Pancreas (tissue), 10 donors: ENCODE data around the gene ERC1. TPM values are rescaled to one million over a fixed set of nuclear protein-coding genes. Genes with fewer than 3 reads are reported as not detected.

Experiments used
- ATAC-seq, 4 donors: fragments of 200-7000 bp; cut with Tn5 transposase; one replicate each; pipeline versions ENCODE4 v1.8.0 to v1.9.1; 2020; ENCODE audit warnings: mild to moderate bottlenecking in 4 of 4, moderate library complexity in 4 of 4
- DNase-seq, 6 donors: peaks; one replicate each; pipeline ENCODE4 v3.0.0-alpha.2; 2020
- FAIRE-seq: peaks from 2 replicates; lab custom pipeline; 2012; peaks lifted over from hg19 to GRCh38; lab: Jason Lieb, UNC
- H3K27ac ChIP-seq, 4 donors: fragments of 200-600 bp; sonication (generic); 1 replicate in 3 of 4; 2 replicates in 1 of 4; pipeline versions ENCODE4 v1.5.0 to v1.8.0; 2020
- H3K27me3 ChIP-seq, 4 donors: fragments of 200-600 bp; one replicate each; pipeline ENCODE4 v1.8.0; 2021
- H3K36me3 ChIP-seq, 3 donors: fragments of 200-600 bp; sonication (generic) in 1 of 3; one replicate each; pipeline versions ENCODE4 v1.5.0 to v1.8.0; 2020 to 2021
- H3K4me1 ChIP-seq, 3 donors: fragments of 200-600 bp; one replicate each; pipeline ENCODE4 v1.8.0; 2021
- H3K4me3 ChIP-seq, 4 donors: fragments of 200-600 bp; sonication (generic) in 2 of 4; one replicate each; pipeline versions ENCODE4 v1.5.0 to v1.8.0; 2020 to 2021
- H3K9me3 ChIP-seq, 4 donors: fragments of 200-600 bp; one replicate each; pipeline ENCODE4 v1.8.0; 2021
- WGBS, 2 donors: extraction: QIAGEN DNeasy Blood & Tissue Kit; methylation state at CpG; one replicate each; pipeline ENCODE4 v1.1.7; 2013; 5-methylcytosine and 5-hydroxymethylcytosine counted together
- intact Hi-C, 3 donors: fragments of 100-400 bp; cut with DNase I; formaldehyde crosslinking; loops; one replicate each; pipeline versions ENCODE4 v1.11.1 to v1.14.2; 2022
- polyA plus RNA-seq, 2 donors: library from polyadenylated mRNA; stranded (reverse); fragments of 200-250 nt; gene quantifications; one replicate each; pipeline ENCODE4 v1.2.3, GENCODE V29; 2013
- total RNA-seq, 6 donors: library from RNA; stranded (reverse); fragmentation: NEBNext Ultra II Directional in 4 of 6; extraction: Animal tissue kit (Norgen Biotek cat#: 25700) in 4 of 6; gene quantifications; one replicate each; pipeline versions ENCODE4 v1.2.1 to v1.2.4, GENCODE V29; 2021 to 2023
- TF ChIP-seq, protein P1 (sequence below), 4 donors: fragments of 200-600 bp; sonication (generic) in 3 of 4; IDR thresholded peaks; one replicate each; pipeline versions ENCODE4 v1.5.0 to v1.8.0; 2021; ENCODE audit warnings: antibody characterized with exemption in 4 of 4
- donor health status: healthy with polysubstance abuse.
- donor health status: DM: no; HTN: no; CAD: no; lungs with moderate emphysema.
- donor health status: DM: no; HTN: no; CAD: no.
- donor health status: control.
- donor health status: control.
- donor health status: Bipolar disorder and iron deficiency.
- donor health status: DM: yes; HTN: yes; CAD: no.
- donor health status: DM: no; HTN: no; CAD: no.
- donor health status: DM: no; HTN: no; CAD: no.
- donor health status: DM: yes; HTN: yes; CAD: no.

Gene ERC1
- total and polyA plus RNA-seq, 8 donors, result 4.1 to 41.4 (median 20.5) TPM

DNA sequence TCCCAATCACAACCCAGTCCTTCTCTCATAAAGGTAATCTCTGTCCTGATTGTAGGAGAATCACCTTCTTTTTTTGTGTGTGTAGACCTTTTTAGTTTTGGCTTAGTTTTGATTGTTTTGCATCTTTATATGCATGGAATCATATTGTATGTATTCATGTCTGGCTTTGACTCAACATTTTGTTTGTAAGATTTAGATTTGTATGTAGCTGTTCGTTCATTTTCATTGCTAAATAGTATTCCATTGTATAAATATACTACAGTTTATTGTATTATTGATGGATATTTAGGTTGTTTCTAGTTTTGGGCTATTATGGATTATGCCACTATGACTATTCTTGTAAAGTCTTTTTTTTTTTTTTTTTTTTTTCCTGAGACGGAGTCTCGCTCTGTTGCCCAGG is 10.5 kb downstream of the ERC1 start:
- Histone ChIP-seq H3K9me3 (no peaks in the 10 kb centered on the region), H3K27ac (no peak overlapping the region), H3K36me3 (no peaks in the 10 kb centered on the region), H3K27me3 (no peaks in the 10 kb centered on the region), H3K4me1 (no peaks in the 10 kb centered on the region), H3K4me3 (no peak overlapping the region)
- WGBS, 2 donors, result 96 to 99% methylated on average over 3 of the region's 3 CpGs
- intact Hi-C loops, result no loop called here
- FAIRE-seq, result no peak
- no peak for DNase-seq
- no peak for ATAC-seq
- TF ChIP-seq, protein P1, sequence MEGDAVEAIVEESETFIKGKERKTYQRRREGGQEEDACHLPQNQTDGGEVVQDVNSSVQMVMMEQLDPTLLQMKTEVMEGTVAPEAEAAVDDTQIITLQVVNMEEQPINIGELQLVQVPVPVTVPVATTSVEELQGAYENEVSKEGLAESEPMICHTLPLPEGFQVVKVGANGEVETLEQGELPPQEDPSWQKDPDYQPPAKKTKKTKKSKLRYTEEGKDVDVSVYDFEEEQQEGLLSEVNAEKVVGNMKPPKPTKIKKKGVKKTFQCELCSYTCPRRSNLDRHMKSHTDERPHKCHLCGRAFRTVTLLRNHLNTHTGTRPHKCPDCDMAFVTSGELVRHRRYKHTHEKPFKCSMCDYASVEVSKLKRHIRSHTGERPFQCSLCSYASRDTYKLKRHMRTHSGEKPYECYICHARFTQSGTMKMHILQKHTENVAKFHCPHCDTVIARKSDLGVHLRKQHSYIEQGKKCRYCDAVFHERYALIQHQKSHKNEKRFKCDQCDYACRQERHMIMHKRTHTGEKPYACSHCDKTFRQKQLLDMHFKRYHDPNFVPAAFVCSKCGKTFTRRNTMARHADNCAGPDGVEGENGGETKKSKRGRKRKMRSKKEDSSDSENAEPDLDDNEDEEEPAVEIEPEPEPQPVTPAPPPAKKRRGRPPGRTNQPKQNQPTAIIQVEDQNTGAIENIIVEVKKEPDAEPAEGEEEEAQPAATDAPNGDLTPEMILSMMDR (IDR thresholded peaks at IDR 0.05), result no peak

DNA sequence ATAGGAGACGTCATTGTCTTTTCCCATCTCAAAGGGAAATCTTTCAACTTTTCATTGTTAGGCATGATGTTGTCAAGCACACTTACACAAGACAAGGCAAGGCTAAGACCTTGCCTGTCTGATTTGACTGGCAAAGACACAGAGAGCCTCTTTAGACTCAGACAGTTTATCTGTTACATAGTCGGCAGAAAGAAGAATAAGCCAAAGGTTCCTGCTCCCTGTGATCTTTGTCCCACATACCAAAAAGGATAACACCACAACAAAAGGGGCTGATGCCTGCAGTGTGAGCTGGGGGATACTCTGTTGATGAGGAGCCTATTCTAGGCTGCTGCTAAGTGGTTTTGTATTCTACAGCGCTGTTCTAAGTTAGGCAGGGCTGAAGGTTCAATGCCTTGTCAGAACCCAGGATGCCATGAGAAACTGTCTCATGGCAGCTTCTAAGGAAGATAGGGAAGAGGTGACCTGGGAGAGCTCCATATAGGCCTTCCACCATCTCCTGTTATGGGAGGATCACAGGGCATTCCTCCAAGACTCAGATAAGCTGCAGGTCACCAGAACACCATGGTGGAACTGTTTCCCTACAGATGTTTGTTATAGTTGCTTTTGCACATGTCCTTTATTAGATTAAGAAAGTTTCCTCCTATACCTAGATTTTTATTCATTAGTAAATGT is 12.7 kb downstream of the ERC1 start:
- H3K4me1 ChIP-seq, result no peaks in the 10 kb centered on the region
- no peaks in the 10 kb centered on the region for H3K9me3 ChIP-seq
- H3K4me3 ChIP-seq, result no peak overlapping the region
- H3K27me3 ChIP-seq, result no peaks in the 10 kb centered on the region
- TF ChIP-seq, protein P1 (IDR thresholded peaks at IDR 0.05), result no peak
- 55 to 60% methylated on average over 3 of the region's 3 CpGs for WGBS, 2 donors
- intact Hi-C loops, result no loop called here
- ATAC-seq (no peak), FAIRE-seq (no peak), DNase-seq (no peak)
- H3K27ac ChIP-seq, result no peak overlapping the region
- H3K36me3 ChIP-seq, result no peaks in the 10 kb centered on the region

- no peak for DNase-seq
- TF ChIP-seq, protein P1 (IDR thresholded peaks at IDR 0.05), result no peak
- Histone ChIP-seq H3K27me3 (no peaks in the 10 kb centered on the region), H3K4me3 (no peak overlapping the region), H3K4me1 (no peaks in the 10 kb centered on the region), H3K36me3 (no peaks in the 10 kb centered on the region), H3K9me3 (no peaks in the 10 kb centered on the region), H3K27ac (no peak overlapping the region)
- intact Hi-C loops, result no loop called here
- no peak for FAIRE-seq
- ATAC-seq, result no peak
- WGBS, 2 donors, result 88 to 94% methylated on average over 6 of the region's 6 CpGs
These were observed 15.2 kb downstream of the ERC1 start for GRCh38 chr12:1006255-1006654.

DNA sequence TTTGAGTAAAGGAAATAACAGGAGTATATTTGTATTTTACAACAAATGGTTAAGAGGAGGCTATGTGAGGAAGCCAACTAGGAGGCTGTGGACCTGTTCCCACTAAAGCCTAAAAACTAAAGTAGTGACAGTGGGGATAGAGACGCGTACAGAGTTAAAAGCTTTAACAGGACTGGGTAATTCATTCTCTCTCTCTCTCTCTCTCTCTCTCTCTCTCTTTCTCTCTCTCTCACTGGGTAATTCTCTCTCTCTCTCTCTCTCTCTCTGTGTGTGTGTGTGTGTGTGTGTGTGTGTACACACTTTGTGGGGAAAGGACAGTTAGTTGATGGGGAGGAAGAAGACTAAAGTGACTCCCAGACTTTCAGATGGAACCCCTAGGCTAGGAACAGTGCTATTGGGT is 16.3 kb downstream of the ERC1 start:
- 94 to 98% methylated on average over 2 of the region's 2 CpGs for WGBS, 2 donors
- ATAC-seq, result no peak

DNA sequence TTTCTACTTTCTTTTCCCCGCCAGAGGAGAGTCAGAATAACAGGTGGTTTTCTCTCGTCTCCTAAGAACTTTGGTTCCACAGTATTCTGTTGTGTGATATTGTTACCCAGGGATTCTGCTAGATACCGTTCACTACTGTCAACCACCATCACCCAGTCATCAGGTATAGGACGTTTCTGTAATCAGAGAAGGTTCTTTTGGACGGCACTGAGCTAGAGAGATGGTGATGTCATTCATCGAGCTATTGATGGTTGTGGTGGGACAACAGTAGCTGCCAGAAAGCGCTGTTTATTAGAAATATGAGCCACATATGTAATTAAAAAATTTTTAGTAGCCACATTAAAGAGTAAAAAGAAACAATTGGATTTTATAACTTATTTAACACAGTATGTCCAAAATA is 17.0 kb downstream of the ERC1 start:
- TF ChIP-seq, protein P1 (IDR thresholded peaks at IDR 0.05), result no peak
- H3K27me3 ChIP-seq, result no peaks in the 10 kb centered on the region
- H3K4me3 ChIP-seq, result no peak overlapping the region
- no peaks in the 10 kb centered on the region for H3K36me3 ChIP-seq
- no peak overlapping the region for H3K27ac ChIP-seq
- intact Hi-C loops, result no loop called here
- ATAC-seq, result no peak
- WGBS, 2 donors, result 84 to 86% methylated on average over 7 of the region's 7 CpGs
- DNase-seq, result no peak
- FAIRE-seq, result no peak
- no peaks in the 10 kb centered on the region for H3K9me3 ChIP-seq
- H3K4me1 ChIP-seq, result no peaks in the 10 kb centered on the region

More for the DNA sequence above, 16.3 kb downstream of the ERC1 start:
- H3K27ac ChIP-seq, result no peak overlapping the region
- TF ChIP-seq, protein P1 (IDR thresholded peaks at IDR 0.05), result no peak
- DNase-seq, result no peak
- FAIRE-seq, result no peak
- H3K9me3 ChIP-seq, result no peaks in the 10 kb centered on the region
- H3K4me1 ChIP-seq, result no peaks in the 10 kb centered on the region
- H3K27me3 ChIP-seq, result no peaks in the 10 kb centered on the region
- intact Hi-C loops, result no loop called here
- no peaks in the 10 kb centered on the region for H3K36me3 ChIP-seq
- H3K4me3 ChIP-seq, result no peak overlapping the region
